HCT116 (cell line): ENCODE results near the gene ALG2.

Source experiments
- EGR1 ChIP-seq: IDR thresholded peaks from 2 replicates; pipeline ENCODE4 v1.6.1; 2012; ENCODE audit warnings: low read depth
- SP1 ChIP-seq: IDR thresholded peaks from 2 replicates; pipeline ENCODE4 v1.6.1; 2012; ENCODE audit warnings: low read depth

GRCh38 chr9:99255651-99256050 is 33.9 kb upstream of the ALG2 start:
- TF ChIP-seq SP1 (no peak), EGR1 (no peak)
